ENCODE measurements around the gene ATP2A3.

The ATP2A3 gene

DNA sequence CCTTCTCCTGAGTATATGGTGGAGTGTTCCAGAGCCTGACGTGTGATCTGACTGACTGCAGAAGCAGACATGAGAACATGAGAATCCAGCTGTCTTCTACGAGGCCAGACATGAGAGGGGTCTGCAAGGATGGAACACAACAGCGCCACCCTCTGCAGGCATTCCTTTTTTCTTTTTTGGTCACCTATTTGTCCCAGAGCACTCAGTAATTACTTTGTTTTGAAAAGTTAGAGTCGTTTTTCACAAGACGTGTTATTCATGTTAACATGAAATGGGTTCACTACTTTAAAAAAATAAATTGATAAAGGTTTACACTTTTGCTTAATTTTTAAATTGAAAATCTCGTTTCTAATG, 43.8 kb upstream of the ATP2A3 start:
- TF ChIP-seq, protein P1, sequence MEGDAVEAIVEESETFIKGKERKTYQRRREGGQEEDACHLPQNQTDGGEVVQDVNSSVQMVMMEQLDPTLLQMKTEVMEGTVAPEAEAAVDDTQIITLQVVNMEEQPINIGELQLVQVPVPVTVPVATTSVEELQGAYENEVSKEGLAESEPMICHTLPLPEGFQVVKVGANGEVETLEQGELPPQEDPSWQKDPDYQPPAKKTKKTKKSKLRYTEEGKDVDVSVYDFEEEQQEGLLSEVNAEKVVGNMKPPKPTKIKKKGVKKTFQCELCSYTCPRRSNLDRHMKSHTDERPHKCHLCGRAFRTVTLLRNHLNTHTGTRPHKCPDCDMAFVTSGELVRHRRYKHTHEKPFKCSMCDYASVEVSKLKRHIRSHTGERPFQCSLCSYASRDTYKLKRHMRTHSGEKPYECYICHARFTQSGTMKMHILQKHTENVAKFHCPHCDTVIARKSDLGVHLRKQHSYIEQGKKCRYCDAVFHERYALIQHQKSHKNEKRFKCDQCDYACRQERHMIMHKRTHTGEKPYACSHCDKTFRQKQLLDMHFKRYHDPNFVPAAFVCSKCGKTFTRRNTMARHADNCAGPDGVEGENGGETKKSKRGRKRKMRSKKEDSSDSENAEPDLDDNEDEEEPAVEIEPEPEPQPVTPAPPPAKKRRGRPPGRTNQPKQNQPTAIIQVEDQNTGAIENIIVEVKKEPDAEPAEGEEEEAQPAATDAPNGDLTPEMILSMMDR (IDR thresholded peaks at IDR 0.05) = no peak
- H3K36me3 ChIP-seq (ENCODE audit: control insufficient read depth, insufficient read depth, low read length) = no peaks in the 10 kb centered on the region
- no peaks in the 10 kb centered on the region for H3K27me3 ChIP-seq (ENCODE audit: control insufficient read depth, insufficient read depth, low read length)
- H3K4me2 ChIP-seq (ENCODE audit: low read length) = no peak overlapping the region
- H3K4me3 ChIP-seq (ENCODE audit: low read depth, low read length) = no peak overlapping the region
- H3K4me1 ChIP-seq = no peaks in the 10 kb centered on the region
- no peaks in the 10 kb centered on the region for H3K9me3 ChIP-seq (ENCODE audit: control insufficient read depth, low read length)
- no peak overlapping the region for H2AFZ ChIP-seq
- H3K79me2 ChIP-seq = no peaks in the 10 kb centered on the region
- no peak overlapping the region for H3K27ac ChIP-seq
- no peak overlapping the region for H3K9ac ChIP-seq

DNA sequence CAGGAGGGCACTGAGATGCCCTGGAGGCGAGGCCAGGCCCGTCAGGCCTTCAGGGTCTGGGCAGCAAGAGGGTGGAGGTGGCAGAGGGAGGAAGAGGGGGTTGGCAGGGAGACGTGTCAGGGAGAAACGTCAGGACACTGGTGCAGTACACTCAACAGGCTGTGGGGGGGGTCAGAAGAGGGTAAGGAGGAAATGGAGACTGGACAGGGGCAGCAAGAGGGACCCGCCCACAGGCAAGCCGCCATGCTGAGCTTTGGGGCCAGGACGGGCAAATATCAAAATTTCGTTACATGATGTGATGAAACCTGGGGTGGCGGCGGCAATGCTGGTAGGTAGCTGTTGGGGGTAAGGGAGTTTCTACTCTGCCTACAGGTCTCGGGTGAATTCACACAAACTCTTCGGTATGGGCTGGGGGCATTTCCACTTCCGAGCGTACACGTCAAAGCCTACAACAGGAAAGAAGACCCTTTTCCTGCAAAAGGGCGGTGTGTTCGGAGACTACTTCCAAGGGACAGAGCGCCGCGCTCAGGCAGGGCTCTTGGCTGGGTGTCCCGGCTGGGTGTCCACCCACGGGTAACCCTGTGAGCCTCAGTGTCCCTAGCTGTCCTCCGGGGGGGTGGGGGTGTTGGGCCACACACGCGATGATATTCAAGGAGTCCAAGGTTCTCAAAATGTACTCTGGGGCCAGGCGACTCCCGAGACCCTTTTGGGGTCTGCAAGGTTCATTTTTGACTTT, 43.3 kb upstream of the ATP2A3 start:
- Histone ChIP-seq H3K79me2 (no peaks in the 10 kb centered on the region), H3K4me3 (ENCODE audit: low read depth, low read length) (no peak overlapping the region), H3K27me3 (ENCODE audit: control insufficient read depth, insufficient read depth, low read length) (no peaks in the 10 kb centered on the region), H2AFZ (no peak overlapping the region), H3K36me3 (ENCODE audit: control insufficient read depth, insufficient read depth, low read length) (no peaks in the 10 kb centered on the region), H3K4me1 (no peaks in the 10 kb centered on the region), H3K9ac (no peak overlapping the region), H3K27ac (no peak overlapping the region), H3K9me3 (ENCODE audit: control insufficient read depth, low read length) (no peaks in the 10 kb centered on the region), H3K4me2 (ENCODE audit: low read length) (no peak overlapping the region)
- TF ChIP-seq, protein P1 (IDR thresholded peaks at IDR 0.05) = no peak

DNA sequence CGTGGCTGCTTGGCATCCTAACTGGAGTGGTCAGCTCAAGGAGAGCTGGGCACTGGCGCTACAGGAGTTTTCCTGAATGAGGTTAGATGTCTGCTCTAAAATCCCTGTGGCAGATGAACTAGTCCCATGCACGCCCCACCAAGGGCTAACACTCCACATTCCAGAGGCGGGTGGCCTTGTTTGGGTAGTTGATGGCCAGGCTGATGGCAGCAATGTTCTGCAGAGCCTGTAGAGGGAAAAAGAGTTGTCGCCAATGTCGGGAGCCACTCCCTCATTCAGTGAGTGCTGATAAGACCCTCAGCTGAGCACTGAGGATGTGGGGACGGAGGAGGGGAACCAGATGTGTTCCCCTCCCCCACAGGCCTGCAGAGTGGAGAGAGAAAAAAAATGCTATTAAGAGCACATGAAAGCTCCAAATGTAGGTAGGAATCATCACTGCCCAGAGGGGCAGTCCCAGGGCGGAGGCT, 42.5 kb upstream of the ATP2A3 start:
- no peak overlapping the region for H3K27ac ChIP-seq
- no peak overlapping the region for H3K9ac ChIP-seq
- H3K36me3 ChIP-seq (ENCODE audit: control insufficient read depth, insufficient read depth, low read length) = no peaks in the 10 kb centered on the region

DNA sequence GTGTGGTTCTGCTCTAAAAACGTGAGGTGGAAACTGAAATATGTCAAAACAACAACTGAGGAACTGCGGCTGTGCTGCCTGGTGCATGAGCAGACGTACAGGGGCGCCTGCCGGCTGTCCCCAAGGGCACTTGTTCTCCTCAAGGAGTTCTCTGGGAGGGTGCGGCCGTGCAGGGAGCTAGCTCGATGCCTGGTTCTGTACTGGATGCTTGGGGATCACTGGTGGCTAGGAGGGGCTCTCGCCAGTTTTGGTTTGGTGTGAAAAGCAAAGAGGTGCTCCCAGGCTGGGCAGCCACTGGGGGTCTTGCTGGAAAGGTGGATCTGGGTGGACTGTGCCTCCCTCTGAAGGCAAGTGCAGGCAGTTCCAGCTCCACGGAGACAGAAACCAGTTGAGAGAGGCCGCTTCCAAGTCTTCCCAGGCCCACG, 41.9 kb upstream of the ATP2A3 start:
- H3K27ac ChIP-seq = no peak overlapping the region
- TF ChIP-seq, protein P1 (IDR thresholded peaks at IDR 0.05) = no peak
- H3K4me1 ChIP-seq = no peaks in the 10 kb centered on the region
- H3K9ac ChIP-seq = no peak overlapping the region
- H3K27me3 ChIP-seq (ENCODE audit: control insufficient read depth, insufficient read depth, low read length) = no peaks in the 10 kb centered on the region
- no peaks in the 10 kb centered on the region for H3K9me3 ChIP-seq (ENCODE audit: control insufficient read depth, low read length)
- no peak overlapping the region for H3K4me2 ChIP-seq (ENCODE audit: low read length)
- H2AFZ ChIP-seq = no peak overlapping the region
- no peaks in the 10 kb centered on the region for H3K36me3 ChIP-seq (ENCODE audit: control insufficient read depth, insufficient read depth, low read length)
- H3K79me2 ChIP-seq = no peaks in the 10 kb centered on the region
- no peak overlapping the region for H3K4me3 ChIP-seq (ENCODE audit: low read depth, low read length)

More for the DNA sequence above, 42.5 kb upstream of the ATP2A3 start:
- TF ChIP-seq, protein P1 (IDR thresholded peaks at IDR 0.05) = no peak
- Histone ChIP-seq H3K4me2 (ENCODE audit: low read length) (no peak overlapping the region), H3K4me1 (no peaks in the 10 kb centered on the region), H3K79me2 (no peaks in the 10 kb centered on the region), H3K9me3 (ENCODE audit: control insufficient read depth, low read length) (no peaks in the 10 kb centered on the region), H2AFZ (no peak overlapping the region), H3K27me3 (ENCODE audit: control insufficient read depth, insufficient read depth, low read length) (no peaks in the 10 kb centered on the region), H3K4me3 (ENCODE audit: low read depth, low read length) (no peak overlapping the region)

Measured in parathyroid adenoma (tissue), 2 donors.